DND-41 (cell line): ENCODE results near the gene C6orf120.
A peak's percentile ranks its signal among the peaks of the same experiment; 100 is the strongest.

Source experiments
- ATAC-seq: fragments of 200-7000 bp; cut with Tn5 transposase; 3 replicates; pipeline ENCODE4 v1.9.1; 2021; ENCODE audit warnings: low read depth; ENCODE audit not compliant: insufficient read depth
- DNase-seq: peaks from one replicate; pipeline ENCODE4 v3.0.0-alpha.2; 2020
- H2AFZ ChIP-seq: 2 replicates; pipeline ENCODE4 v1.6.0; 2012; ENCODE audit warnings: low read depth, low read length
- H3K27ac ChIP-seq: 2 replicates; pipeline ENCODE4 v1.5.1; 2012; ENCODE audit warnings: low read length, inconsistent platforms
- H3K27me3 ChIP-seq: fragments of 200-600 bp; sonication (generic); 2 replicates; pipeline ENCODE4 v1.6.0; 2012; ENCODE audit warnings: low read length, mild to moderate bottlenecking, inconsistent platforms; ENCODE audit not compliant: insufficient read depth, poor library complexity
- H3K36me3 ChIP-seq: 2 replicates; pipeline ENCODE4 v1.5.1; 2012; ENCODE audit warnings: low read length, inconsistent platforms; ENCODE audit not compliant: insufficient read depth
- H3K4me1 ChIP-seq: 2 replicates; pipeline ENCODE4 v1.5.1; 2012; ENCODE audit warnings: mild to moderate bottlenecking, low read length; ENCODE audit not compliant: insufficient read depth
- H3K4me2 ChIP-seq: 2 replicates; pipeline ENCODE4 v1.6.0; 2012; ENCODE audit warnings: mild to moderate bottlenecking, moderate library complexity, low read length, inconsistent platforms; ENCODE audit not compliant: insufficient read depth
- H3K4me3 ChIP-seq, 2 experiments: fragments of 200-600 bp in 1 of 2; shearing (Covaris generic) in 1 of 2; 2 replicates each; pipeline ENCODE4 v1.5.1; 2012 to 2016; ENCODE audit warnings: inconsistent platforms in 2 of 2, low read length in 2 of 2, mild to moderate bottlenecking in 2 of 2, low read depth in 1 of 2, moderate library complexity in 1 of 2
- H3K79me2 ChIP-seq: 2 replicates; pipeline ENCODE4 v1.6.0; 2012; ENCODE audit warnings: low read length, inconsistent platforms; ENCODE audit not compliant: insufficient read depth
- H3K9ac ChIP-seq: 2 replicates; pipeline ENCODE4 v1.6.0; 2012; ENCODE audit warnings: low read depth, mild to moderate bottlenecking, inconsistent platforms, low read length, moderate library complexity
- H3K9me3 ChIP-seq: 2 replicates; pipeline ENCODE4 v1.5.1; 2012; ENCODE audit warnings: low read length, moderate library complexity, mild to moderate bottlenecking, inconsistent platforms; ENCODE audit not compliant: insufficient read depth, severe bottlenecking
- H4K20me1 ChIP-seq: 2 replicates; pipeline ENCODE4 v1.6.0; 2012; ENCODE audit warnings: low read length; ENCODE audit not compliant: insufficient read depth
- EZH2 ChIP-seq: IDR thresholded peaks from 3 replicates; pipeline ENCODE4 v1.6.1; 2012; ENCODE audit warnings: borderline replicate concordance, low read depth, mild to moderate bottlenecking, moderate library complexity, low read length, inconsistent platforms; ENCODE audit not compliant: severe bottlenecking
- TF ChIP-seq, protein P1 (sequence below): IDR thresholded peaks from 2 replicates; pipeline ENCODE4 v1.5.1; 2012; ENCODE audit warnings: borderline replicate concordance, low read length, moderate library complexity, mild to moderate bottlenecking; ENCODE audit not compliant: poor library complexity, severe bottlenecking; ENCODE audit errors: extremely low read depth

Gene C6orf120

DNA sequence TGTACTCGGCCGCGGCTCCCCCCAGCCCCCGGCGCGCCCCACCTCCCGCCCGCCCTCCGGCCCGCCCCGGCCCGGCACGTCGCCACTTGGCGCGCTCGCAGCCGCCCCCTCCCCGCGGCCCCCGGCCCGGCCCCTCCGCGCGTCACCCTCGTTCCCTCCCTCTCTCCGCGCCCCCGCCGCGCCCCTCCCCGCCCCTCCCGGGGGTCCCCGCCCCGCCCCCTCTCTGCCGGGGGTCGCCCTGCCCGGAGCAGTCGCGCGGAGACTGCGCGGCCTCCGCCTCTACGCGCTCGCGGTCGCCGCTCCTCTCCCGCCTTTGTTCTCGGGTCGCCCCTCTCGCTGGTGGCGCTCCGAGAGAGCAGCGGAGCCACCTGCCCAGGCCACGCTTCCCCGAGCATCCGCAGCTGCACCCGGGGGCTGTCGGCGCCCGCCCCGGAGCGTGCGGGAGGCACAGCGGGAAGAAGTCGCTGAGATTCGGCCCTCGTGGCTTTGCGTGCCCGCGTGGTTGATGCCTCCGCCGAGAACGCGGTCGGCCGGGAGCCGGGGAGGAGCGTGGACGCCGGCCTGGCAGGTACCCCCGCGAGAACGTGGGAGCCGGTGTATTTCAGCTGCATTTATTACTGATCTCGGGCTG, 22.7 kb downstream of the C6orf120 start, which contains the start of gene PHF10:
PHF10 (minus strand) TSS at position 7 of the 631 bp plus-strand sequence. CDS start 569 bp downstream, outside the sequence.
- Histone ChIP-seq H3K27me3 (no peaks in the 10 kb centered on the region), H3K9ac (peak within 1 kb of the TSS; percentile 84), H3K36me3 (no peaks in the 10 kb centered on the region; the same call in none of the 2 replicates), H3K79me2 (peaks cover 41% of the 10 kb centered on the region), H4K20me1 (peaks cover 18% of the 10 kb centered on the region), H3K27ac (peak within 1 kb of the TSS; percentile 81), H3K4me3 (peak within 1 kb of the TSS; percentile 48 to 74), H3K4me1 (peaks cover 39% of the 10 kb centered on the region), H3K9me3 (no peaks in the 10 kb centered on the region), H3K4me2 (peak within 1 kb of the TSS; percentile 91), H2AFZ (peak within 1 kb of the TSS; percentile 83)
- DNase-seq (peak; percentile 85), ATAC-seq (peak; percentile 77)
- TF ChIP-seq, protein P1, sequence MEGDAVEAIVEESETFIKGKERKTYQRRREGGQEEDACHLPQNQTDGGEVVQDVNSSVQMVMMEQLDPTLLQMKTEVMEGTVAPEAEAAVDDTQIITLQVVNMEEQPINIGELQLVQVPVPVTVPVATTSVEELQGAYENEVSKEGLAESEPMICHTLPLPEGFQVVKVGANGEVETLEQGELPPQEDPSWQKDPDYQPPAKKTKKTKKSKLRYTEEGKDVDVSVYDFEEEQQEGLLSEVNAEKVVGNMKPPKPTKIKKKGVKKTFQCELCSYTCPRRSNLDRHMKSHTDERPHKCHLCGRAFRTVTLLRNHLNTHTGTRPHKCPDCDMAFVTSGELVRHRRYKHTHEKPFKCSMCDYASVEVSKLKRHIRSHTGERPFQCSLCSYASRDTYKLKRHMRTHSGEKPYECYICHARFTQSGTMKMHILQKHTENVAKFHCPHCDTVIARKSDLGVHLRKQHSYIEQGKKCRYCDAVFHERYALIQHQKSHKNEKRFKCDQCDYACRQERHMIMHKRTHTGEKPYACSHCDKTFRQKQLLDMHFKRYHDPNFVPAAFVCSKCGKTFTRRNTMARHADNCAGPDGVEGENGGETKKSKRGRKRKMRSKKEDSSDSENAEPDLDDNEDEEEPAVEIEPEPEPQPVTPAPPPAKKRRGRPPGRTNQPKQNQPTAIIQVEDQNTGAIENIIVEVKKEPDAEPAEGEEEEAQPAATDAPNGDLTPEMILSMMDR = no peak
- TF ChIP-seq EZH2 = no peak

DNA sequence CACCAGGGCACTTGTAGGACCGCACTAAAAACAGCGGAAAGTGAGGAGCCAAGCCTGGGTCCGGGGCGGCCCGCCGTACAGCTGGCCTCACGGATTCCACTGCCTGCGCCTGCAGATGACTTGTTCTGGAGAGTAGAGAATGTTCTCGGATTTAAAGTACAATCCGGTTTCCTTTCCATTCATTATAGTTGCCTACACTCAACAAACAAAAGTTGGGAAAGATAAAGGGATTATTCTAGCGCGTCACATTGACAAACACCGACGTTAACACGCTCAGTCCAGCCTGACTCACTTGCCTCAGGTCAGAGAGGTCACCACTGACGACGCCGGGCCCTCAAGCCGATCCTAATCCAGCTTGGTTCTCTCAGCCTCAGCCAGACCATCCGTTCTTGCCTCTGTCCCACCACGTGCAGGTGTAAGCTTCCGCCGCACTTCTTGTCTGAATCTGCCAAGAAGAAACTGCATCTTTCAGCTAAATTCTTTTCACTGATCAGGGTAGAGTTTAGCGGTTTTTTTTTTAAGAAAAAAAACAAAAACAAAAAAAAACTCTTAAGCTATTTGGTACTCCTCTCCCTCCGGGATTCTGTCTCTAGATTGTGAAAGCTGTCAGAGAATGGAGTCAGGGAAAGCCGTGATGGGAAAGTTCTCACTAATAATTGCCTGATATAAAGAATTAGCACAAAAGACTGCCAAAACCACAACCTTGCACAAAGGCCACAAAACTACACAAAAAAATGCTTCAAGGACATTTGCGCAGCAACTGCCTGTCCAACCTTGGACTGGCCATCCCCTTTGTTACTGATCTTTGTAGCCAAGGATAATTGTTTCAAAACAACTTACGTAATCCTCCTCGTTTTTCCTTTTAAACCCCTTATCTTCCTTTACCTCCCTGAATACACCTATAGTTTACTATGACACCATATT, 23.5 kb downstream of the C6orf120 start:
- Histone ChIP-seq H3K79me2 (peaks cover 33% of the 10 kb centered on the region), H4K20me1 (peaks cover 15% of the 10 kb centered on the region), H3K4me1 (peaks cover 36% of the 10 kb centered on the region), H3K36me3 (no peaks in the 10 kb centered on the region; the same call in none of the 2 replicates), H3K27ac (peak overlapping the region; percentile 56), H3K9me3 (no peaks in the 10 kb centered on the region), H3K9ac (peak overlapping the region; percentile 63), H3K4me3 (peak overlapping the region; percentile 23 to 63; a peak in 3 of 4 replicates), H3K27me3 (no peaks in the 10 kb centered on the region), H2AFZ (peak overlapping the region; percentile 83), H3K4me2 (peak overlapping the region; percentile 78)
- DNase-seq (peak; percentile 16), ATAC-seq (no peak)
- TF ChIP-seq, protein P1 = no peak
- TF ChIP-seq EZH2 = no peak

DNA sequence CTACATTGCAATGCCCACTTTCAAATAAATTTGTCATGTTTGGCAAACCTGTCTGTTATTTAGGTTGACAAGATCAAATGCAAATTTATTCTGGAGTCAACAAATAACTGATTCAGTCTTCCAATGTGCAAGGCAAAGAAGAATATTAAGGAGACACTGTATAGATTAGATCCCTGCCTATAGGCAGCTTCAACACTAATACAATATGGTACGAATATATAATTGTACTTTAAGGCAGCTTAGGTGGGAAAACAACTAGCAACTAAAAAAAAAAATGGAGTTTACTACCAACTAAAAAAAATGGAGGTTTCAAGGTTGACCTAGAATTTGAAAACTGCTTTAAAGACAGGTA, 24.1 kb downstream of the C6orf120 start:
- Histone ChIP-seq H3K36me3 (no peaks in the 10 kb centered on the region; the same call in 1 of the 2 replicates), H3K27me3 (no peaks in the 10 kb centered on the region), H3K9me3 (no peaks in the 10 kb centered on the region), H3K4me3 (no peak overlapping the region), H3K79me2 (peaks cover 26% of the 10 kb centered on the region), H3K9ac (no peak overlapping the region), H2AFZ (no peak overlapping the region), H3K4me2 (peak overlapping the region; percentile 16; the same call in 1 of the 2 replicates), H3K4me1 (peaks cover 31% of the 10 kb centered on the region), H4K20me1 (peaks cover 14% of the 10 kb centered on the region), H3K27ac (no peak overlapping the region)
- DNase-seq (no peak), ATAC-seq (no peak)
- TF ChIP-seq, protein P1 = no peak
- no peak for TF ChIP-seq EZH2
